Measurements from ENCODE around the gene YJEFN3.

YJEFN3 gene

DNA sequence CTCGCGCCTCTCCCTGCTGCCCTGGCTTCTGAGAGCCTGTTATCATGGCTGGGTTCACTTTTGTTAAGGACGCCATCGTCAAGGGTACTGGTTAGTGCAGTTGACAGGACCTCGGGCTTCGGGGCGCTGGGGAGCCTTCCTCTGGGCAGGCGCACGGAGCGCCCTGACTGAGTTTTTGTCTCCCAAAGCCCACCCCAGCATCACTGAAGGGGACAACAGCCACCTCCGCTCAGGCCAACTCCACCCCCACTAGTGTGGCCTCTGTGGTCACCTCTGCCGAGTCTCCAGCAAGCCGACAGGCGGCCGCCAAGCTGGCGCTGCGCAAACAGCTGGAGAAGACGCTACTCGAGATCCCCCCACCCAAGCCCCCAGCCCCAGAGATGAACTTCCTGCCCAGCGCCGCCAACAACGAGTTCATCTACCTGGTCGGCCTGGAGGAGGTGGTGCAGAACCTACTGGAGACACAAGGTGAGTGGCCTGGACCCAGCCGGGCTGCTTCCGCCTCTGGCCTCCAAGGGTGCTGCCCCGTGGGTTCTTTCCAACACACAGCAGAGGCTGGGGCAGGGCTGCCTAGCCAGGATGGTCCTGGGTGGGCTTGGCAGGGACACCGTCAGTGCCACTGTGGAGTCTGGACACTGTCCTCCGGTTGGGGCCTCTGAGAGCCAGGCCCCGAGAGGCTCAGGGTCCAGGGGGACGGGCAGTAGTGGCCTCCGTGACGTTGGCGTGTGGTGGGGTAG, 30.3 kb upstream of the YJEFN3 start:
- no peak for DNase-seq (ENCODE audit: low spot score)

DNA sequence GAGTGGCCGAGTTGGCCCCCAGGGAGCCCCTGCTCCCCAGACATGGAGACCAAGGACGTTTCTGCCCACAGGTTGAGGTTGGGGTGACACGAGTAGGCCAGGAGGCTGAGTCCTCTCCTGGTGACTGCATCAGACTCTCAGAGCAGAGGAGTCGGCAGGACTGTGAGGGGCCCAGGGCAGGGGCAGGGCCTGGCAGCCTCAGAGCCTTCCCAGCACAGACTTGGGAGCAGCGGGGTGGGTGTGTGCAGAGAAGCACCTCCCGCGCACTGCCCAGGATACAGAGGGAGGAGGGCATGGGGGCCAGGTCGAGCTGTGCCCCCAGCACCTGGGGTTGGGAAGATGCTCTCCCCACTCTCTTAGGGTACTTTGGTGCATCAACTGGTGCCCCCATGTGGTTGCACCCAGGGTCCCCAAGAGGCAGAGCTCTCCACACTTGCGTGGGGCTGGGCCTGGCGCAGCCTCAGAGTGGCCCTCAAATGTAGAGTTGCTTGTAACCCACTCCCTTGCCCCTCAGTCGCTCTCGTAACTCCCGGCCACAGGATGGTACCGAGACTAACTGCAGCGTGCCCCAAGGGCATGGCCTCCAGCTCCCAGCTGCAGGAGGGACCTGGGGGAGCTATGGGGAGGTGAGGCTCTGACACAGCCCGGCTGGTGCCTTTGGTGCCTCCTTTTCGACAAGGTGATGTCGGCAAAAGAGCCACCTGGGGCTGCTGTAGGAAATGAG, 29.3 kb upstream of the YJEFN3 start:
- DNase-seq (ENCODE audit: low spot score), result no peak

DNA sequence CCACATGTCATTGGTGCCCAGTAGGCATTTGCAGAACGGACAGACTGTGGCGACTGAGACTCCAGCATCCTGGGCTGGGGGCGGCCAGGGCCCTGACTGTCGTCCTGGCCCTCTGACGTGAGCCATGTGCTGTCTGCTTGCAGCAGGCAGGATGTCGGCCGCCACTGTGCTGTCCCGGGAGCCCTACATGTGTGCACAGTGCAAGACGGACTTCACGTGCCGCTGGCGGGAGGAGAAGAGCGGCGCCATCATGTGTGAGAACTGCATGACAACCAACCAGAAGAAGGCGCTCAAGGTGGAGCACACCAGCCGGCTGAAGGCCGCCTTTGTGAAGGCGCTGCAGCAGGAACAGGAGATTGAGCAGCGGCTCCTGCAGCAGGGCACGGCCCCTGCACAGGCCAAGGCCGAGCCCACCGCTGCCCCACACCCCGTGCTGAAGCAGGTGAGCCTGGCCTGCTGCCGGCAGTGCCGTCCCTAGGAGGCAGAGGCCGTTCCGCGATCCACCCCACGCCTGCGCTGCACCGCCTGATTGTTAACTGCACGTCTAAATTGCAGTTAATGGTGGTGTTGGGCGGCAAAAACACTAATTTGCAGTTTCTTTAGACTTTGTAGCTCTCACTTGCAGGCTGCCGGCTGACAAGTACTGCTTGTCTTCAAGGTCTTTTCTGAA, 27.6 kb upstream of the YJEFN3 start:
- DNase-seq (ENCODE audit: low spot score), result no peak

DNA sequence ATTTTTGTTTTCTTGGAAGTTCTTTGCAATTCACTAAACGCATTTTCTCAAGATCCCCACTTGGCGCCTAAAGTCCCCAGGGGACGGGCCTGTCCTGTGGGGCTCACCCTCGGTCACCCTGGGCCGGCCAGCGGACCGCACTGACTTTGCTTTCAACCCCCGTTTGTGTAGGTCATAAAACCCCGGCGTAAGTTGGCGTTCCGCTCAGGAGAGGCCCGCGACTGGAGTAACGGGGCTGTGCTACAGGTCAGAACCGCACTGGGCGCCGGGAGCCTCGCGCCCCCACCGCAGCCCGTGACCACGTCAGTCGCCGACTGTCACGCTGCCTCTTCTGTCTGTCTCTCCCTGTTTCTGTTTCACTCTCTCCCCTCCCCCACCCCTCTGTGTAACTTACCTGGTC, 26.9 kb upstream of the YJEFN3 start:
- DNase-seq (ENCODE audit: low spot score), result no peak

DNA sequence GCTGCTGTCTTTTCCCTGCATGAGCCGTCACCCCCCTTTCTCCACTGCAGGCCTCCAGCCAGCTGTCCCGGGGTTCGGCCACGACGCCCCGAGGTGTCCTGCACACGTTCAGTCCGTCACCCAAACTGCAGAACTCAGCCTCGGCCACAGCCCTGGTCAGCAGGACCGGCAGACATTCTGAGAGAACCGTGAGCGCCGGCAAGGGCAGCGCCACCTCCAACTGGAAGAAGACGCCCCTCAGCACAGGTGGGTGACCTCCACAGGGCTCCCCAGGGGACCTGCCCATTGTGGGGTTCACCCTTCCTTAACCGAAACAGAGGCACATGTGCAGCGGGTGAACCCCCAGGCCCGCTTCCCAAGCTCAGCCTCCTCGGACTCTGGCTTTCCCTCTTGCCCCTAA, 26.4 kb upstream of the YJEFN3 start:
- no peak for DNase-seq (ENCODE audit: low spot score)

DNA sequence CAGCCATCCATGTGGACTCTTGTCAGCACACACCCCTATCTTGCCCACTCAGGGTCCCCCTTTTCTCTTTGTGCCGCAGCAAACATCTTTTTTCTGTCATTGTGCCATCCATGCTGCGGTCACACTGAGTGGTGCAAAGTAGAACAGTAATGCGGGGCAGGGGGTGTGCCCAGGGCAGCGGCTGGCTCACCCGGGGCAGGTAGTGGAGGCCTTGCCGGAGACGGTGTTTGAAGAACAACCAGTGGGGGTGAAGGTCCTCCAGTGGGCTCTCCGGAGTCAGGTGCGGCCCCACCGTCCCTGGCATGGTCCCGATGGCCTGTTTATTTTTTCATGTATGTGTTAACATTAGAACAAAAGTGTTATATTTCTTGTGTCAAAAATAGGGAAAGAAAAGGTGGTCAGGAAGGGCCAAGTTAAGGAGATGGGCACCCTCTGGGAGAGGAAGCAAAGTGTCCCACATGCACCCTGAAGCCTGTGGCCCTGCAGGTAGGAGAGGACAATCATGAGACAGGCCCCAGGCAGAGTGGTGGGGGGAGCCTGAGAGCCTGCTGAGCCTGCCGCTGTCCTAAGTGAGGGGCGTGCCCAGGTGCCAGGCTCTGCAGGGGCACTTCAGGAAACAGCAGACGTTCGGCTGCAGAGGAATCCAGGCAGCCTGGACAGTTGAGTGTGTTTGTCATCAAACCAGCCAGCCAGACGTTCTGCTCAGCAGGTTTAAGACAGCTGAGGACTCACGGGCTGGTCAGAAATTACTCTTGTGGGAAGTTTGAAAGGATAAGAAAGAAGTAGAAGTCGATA, 25.7 kb upstream of the YJEFN3 start:
- DNase-seq (ENCODE audit: low spot score), result no peak

DNA sequence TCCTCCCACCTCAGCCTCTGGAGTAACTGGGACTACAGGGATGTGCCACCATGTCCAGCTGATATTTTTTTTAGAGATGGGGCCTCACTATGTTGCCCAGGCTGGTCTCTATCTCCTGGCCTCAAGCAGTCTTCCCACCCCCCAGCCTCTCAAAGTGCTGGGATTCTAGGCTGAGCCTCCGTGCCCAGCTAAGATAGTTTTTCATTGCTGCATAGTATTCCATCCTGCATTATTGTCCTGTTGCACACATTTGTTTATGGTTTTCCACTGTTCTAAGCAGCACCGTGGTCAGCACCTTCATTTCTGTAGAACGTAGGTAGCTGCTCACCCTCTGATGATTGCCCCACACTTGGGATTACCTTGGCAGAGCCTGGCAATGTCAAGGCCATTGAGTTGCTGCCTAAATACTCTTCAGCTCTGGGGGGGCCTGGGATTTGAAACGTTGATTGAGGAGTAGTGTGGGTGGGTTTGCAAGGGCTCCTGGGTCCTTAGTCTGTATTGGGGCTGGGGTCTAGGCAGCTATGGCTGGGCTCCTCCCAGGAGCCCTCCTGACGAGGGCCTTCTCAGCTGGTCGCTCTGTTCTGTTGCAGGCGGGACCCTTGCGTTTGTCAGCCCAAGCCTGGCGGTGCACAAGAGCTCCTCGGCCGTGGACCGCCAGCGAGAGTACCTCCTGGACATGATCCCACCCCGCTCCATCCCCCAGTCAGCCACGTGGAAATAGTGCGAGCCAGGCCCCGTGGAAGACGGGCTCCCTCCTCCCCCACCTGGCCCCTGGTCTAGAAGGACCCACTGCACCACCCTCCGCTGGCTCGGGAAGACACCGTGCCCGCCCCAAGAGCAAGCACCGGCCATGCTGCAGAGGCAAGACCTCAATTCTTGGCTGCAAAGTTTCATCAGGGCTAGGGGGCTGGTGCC, 23.7 kb upstream of the YJEFN3 start:
- no peak for DNase-seq (ENCODE audit: low spot score)

DNA sequence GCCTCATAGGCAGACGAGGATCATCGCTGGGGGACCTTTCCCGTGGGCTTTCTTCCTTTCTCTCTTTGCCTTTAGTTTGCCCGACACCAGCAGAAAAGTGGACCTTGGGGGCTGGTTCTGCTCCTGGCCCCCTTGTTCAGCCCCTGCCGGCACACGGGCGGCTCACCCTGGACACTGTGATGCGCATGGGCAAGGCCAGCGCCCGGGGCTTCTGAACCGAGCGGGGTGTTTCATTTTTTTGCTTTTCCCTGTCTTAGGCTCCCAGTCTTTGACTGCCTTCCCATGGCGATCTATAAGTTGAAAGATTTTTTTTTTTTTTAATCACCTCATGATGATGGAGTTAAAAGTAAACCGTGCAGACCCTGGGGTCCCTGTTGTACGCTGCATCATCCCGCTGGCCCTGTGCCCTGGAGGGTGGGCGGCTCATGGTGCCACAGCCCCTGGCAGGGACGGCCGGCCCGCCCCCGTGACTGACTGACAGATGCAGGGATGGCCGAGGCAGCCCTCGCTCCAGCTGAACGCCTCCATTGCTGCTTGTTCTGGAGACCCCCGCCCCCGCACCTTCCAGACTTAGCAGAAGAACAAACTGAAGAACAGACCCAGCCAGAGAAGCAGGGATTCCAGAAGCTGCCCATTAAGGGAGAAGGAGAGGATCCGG, 22.9 kb upstream of the YJEFN3 start:
- no peak for DNase-seq (ENCODE audit: low spot score)

DNA sequence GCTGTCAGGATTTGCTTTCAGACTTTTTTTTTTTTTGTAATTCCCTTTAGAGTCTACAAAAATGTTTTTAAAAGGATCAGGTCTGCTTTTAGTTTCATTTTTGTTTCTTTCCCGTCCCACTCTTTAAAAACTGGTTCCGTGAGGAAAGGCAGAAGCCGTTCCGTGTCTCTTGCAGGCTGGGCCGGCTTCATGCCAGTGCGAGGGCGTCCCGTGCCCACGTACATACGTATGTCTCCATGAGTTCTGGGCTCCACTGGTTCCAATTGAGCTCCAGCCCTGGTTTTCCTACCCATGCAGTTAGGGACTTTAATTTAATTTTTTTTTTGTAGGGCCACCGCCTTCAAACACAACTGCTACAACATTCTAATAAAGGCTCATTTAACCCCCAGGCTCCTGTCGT, 22.1 kb upstream of the YJEFN3 start:
- DNase-seq (ENCODE audit: low spot score), result no peak

DNA sequence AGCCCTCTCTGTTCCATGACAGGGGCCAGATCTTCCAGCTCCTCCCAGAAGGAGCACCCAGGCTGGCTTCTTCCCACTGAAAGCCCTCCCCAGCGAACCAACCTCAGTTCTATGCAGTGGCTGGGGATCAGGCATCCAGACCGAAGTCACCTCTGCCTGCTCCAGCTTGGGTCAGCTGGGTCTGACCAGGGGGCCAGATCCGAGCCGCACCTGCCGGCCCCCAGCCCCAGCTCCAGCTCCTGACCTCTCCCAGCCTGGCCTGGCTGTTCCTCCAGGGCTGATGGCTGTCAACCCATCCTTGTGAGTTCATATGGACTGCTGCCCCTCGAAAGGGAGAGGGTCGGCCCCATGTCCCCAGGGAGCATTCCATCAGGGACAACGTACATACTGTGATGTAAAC, 21.4 kb upstream of the YJEFN3 start:
- DNase-seq (ENCODE audit: low spot score), result no peak

DNA sequence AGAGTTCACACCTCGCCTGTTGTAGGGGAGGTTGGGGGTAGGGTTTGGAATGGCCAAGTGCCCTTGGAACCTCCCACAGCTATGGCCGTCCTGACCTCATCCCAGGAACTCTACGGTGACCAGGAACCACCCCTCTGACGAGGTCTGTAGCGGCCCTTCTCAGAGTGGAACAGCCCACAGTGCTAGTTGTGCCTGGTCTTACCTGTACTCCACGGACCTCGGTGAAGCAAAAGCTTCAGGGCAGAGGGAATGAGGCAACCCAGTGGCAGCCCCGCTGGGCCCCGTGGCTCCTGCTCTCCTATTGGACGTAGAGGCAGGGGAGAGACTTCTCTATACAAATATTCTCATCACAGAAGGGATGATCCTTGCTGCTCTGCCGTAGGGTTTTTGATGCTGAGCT, 20.5 kb upstream of the YJEFN3 start:
- no peak for DNase-seq (ENCODE audit: low spot score)

DNA sequence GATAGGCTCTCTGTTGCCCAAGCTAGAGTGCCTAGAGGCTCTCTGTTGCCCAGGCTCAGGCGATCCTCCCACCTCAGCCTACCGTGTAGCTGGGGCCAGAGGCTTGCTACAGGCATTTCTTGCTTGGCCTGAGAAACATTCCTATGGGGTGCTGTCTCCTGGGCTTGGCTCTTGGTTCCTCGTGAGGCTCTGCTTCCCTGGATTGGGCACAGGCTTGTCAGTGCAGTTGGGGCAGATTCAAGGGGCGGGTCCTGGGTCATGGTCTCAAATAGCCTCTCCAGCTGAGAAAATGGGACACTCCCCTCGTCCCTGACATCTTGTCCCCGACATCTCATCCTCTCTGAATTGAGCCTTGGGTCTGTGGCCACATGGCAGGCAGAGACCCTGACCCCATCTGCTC, 18.3 kb upstream of the YJEFN3 start:
- DNase-seq (ENCODE audit: low spot score), result no peak

DNA sequence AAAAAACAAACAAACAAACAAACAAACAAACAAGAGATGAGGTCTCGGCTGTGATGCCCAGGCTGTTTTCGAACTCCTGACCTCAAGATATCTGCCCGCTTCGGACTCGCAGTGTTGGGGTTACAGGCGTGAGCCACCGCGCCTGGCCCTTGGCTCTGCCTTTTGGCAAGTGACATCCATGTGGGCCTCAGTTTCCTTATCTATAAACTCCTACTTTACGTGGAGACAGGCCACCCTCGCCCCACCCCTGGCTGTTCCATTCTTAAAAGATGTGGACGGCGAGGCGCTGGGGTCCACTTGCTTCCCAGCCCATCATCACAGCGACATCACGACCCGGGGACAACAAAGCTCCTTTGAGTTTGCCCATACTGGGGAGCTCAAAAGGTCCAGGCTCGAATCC, 15.0 kb upstream of the YJEFN3 start:
- no peak for DNase-seq (ENCODE audit: low spot score)

DNA sequence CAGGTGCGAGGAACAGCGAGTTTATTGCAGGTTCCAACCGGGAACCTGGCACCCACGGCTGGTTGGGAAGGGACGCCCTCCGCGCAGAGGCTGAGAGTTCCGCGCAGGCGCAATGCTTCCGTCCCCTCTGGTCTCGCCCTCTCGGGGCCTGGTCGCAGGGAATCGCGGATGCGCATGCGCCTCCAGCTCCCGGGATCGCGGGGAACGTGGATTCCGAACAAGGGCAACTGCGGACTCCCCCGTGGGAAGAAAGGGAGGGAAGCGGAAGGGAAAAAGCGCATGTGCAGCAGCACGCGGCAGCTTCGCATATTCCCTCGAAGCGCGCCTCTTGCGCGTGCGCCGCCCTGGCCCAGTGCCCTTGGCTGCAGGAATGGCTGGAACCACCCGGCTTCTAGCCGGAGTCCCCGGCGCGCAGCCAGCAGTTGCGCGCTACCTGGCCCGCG, 14.5 kb upstream of the YJEFN3 start:
- no peak for DNase-seq (ENCODE audit: low spot score)

DNA sequence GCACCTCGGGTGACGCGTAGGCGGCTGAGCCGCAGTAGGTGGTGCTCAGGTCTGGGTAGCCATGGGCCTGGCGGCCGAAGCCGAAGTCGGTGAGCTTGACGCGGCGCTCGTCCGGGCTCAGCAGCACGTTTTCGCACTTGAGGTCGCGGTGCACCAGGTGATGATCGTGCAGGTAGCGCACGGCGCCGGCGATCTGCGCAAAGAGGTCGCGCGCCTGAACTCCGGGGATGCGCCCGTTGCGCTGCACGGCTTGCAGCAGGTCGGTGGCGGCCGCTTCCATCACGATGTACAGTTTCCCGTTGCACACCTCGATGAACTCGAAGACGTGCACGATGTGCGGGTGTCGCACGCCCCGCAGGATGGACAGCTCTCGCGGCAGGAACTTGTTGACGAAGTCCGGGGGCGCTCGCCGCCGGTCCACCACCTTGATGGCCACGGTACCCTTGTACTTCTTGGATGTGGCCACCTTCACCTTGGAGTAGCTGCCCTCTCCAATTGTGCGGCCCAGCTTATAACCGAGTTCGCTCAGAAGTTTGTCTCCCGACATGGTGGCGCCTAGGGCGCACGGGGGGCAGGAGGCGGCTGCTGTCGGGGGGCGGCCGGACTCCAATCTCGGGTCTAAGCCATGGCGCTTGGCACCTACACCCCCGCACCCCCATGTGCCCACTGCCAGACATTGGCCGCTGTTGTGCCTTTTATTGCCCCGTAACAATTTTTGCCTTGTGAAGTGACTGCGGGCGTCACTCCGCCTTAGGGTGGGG, 13.7 kb upstream of the YJEFN3 start, which contains the start of gene TSSK6:
TSSK6 (minus strand) TSS at position 668 of the 761 bp plus-strand sequence; CDS start at position 547, 121 bp downstream.
- no peak for DNase-seq (ENCODE audit: low spot score)

DNA sequence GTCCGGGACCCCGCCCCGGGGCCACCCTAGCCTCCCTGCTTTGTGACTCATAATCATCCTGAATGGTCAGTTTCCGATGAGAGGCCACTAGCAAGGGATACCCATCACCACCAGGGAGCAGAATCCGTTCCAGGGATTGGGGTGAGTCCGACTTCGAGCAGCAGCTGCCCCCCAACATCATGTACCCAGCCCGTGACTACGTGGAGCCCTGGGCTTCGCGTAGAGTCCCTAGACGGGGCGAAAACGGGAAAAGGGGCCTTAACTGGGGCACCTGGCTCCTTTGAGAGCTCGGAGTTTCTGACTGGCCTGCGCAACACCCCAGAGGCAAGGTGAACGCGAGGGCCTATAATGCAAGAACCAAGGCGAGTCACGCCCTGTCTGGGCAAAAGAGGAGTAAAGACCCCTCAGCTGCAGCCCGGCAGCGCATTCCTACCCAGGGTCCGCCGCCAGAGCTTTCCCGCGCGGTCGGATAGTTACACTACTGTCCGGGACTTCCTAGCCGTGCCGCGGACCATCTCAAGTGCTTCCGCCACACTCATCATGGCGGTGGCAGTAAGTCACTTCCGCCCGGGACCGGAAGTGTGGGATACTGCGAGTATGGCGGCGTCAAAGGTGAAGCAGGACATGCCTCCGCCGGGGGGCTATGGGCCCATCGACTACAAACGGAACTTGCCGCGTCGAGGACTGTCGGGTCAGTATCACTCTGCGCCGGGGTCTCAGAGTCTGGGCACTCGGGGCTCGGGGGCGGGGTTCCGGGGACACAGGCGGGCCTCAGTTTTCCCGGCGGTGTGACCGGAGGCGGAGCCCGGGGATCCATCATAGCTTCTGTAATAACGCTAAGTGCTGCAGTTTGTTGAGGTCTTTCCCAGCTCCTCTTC, 12.8 kb upstream of the YJEFN3 start, which contains the start of gene NDUFA13:
NDUFA13 (plus strand) TSS at position 584 of the 878 bp plus-strand sequence; CDS start at position 598, 14 bp downstream.
- DNase-seq (ENCODE audit: low spot score), result peak; percentile 94

DNA sequence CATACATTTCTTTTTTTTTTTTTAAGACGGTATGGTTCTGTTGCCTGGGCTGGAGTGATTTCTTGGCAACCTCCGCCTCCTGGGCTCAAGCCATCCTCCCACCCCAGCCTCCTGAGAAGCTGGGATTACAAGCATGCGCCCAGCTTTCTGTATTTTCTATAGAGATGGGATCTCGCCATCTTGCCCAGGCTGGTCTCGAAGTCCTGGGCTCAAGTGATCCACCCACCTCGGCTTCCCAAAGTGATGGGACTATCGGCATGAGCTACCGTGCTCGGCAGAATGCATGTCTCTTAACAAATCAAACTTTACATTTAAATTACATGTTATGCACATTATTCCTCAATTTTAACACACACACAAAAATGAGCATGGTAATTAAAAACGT, 11.5 kb upstream of the YJEFN3 start:
- DNase-seq (ENCODE audit: low spot score), result no peak

DNA sequence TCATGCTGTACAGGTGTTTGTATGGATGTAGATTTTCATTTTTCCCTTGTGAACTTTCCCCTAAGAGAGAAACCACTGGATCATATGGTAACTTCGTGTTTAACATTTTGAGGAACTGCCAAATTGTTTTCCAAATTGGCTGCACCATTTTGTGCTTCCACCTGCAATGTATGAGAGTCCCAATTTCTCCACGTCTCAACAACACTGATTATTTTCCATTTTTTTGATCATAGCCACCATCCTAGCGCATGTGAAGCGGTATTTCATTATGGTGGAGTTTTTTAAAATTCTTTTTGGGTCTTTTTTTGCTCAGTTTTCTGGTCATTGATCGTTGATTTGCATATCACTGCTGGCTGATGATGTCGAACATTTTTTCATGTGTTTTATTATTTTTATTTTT, 7.7 kb upstream of the YJEFN3 start:
- DNase-seq (ENCODE audit: low spot score), result no peak

DNA sequence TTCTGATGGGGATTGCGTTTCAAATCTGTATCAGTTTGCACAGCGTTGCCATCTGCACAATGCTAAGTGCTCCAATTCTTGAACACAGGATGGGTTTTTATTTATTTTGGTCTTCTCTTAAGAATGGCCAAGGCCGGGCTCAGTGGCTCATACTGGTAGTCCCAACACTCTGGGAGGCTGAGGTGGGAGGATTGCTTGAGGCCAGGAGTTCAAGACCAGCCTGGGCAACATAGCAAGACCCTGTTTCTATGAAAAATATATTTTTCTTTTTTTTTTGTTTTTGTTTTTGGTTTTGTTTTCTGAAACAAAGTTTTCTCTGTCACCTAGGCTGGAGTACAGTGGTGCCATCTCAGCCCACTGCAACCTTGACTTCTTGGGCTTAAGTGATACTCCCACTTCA, 5.5 kb upstream of the YJEFN3 start:
- no peak for DNase-seq (ENCODE audit: low spot score)

Measured in hematopoietic multipotent progenitor cell treated with erythropoietin and hydrocortisone succinate and interleukin-3 and kit ligand, for 15 days (in vitro differentiated cells).